Stimulated activated CD4-positive, alpha-beta T cell treated with anti-CD3 and anti-CD28 coated beads, Interleukin-2, amount 100 ng/mL, for 48 hours (primary cell): ENCODE measurements around the gene C11orf68.

ENCODE experiments used
- DNase-seq, 2 donors: peaks; one replicate each; pipeline ENCODE4 v3.0.0-alpha.2; 2020

C11orf68 gene

DNA sequence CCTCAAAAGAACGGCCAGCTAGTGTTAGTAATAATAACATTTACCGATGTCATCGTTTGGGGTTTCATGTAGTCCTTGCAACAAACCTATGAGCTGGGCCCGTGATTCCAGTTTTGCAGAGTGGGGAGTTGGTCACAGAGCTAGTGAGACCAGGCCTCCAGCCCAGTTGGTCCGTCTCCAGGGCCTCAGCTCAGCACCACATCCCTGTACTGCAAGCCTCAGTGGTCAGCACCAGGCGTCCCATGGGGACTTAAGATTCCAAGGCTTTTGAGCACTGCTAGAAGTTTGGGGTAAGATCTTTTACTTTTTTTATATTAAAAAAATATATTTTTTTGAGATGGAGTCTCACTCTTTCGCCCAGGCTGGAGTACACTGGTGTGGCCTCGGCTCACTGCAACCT is 25.3 kb upstream of the C11orf68 start:
- no peak for DNase-seq

DNA sequence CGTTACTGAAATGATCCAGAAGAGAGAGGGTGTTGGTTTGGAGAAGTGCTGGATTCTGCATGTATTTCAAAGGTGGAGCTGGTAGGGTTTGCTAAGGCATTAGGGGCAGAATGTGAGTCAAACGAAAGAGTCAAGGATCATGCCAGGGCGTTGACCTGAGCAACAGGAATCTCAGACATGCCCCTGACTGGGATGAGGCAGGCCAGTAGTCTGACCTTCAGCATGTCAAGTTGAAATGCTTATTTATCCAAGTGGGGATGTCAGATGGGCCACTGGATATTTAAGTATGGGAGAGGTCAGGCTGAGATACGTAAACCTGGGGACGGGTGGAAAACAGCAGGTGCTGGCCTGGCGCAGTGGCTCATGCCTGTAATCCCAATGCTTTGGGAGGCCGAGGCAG is 23.7 kb upstream of the C11orf68 start:
- no peak for DNase-seq

DNA sequence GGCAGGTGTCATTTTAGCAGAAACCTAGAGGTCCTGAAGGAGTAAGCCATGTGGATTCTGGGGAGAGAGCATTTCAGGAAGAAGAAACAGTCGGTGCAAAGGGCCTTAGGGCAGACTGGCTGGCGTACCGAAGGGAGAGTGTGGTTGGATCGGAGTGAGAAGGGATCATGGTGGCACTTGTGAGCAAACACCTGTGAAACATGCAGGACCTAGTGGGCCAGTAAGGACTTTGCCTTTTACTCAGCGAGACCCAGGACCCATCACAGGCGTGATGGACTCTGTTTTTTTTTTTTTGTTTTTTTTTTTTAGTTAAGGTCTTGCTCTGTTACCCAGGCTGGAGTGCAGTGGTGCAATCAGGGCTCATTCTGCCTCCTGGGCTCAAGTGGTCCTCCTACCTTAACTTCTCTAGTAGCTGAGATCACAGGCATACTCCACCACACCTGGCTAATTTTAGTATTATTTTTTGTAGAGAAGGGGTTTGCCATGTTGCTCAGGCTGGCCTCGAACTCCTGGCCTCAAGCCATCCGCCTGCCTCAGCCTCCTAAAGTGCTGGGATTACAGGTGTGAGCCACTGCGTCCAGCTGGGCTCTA is 23.0 kb upstream of the C11orf68 start:
- no peak for DNase-seq

DNA sequence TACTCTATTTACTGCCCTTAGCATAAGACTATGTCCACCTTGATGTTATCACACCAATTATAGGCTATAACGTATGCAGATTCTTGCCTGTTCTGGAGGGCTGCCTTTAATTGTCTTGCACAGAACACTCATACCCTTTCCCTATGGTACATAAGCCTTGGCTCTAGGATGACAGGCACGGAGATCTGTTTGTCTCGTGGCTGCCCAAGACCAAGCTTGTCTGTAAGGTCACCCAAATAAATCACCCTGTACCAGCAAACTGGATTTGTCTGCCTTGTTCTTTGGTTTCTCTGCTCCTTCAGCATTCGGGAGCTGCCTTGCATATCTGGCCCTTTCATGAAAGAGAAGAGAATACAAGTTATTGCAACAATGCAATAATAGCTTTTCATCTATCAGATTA is 18.9 kb upstream of the C11orf68 start:
- DNase-seq, result no peak

DNA sequence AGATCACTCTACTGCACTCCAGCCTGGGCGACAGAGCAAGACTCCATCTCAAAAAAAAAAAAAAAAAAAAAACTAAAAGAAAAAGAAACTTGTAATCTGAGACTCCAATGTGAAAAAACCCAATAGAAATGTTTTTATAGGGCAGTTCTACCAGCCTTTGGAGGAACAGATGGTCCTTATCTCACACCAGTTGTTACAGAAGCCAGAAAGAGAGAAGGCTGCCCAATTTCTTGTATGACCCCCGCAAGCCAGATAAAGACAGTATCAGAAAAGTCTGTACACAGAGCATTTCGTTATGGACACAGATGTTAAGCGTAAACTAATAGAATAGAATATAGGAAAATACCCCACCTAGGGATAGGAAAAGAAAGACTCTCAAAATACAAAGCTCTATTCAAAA is 15.2 kb upstream of the C11orf68 start:
- DNase-seq, result no peak

DNA sequence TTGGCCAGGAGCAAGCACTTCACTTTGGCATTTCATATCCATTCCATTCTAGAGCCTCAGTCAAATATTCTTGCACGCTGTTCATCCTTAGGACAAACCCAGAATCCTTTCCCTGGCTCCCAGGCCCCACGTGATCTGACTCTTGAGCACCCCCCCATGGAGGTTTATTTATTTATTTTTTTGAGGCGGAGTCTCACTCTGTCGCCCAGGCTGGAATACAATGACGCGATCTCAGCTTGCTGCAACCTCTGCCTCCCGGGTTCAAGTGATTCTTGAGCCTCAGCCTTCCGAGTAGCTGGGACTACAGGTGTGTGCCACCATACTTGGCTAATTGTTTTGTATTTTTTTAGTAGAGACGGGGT is 13.7 kb upstream of the C11orf68 start:
- no peak for DNase-seq

DNA sequence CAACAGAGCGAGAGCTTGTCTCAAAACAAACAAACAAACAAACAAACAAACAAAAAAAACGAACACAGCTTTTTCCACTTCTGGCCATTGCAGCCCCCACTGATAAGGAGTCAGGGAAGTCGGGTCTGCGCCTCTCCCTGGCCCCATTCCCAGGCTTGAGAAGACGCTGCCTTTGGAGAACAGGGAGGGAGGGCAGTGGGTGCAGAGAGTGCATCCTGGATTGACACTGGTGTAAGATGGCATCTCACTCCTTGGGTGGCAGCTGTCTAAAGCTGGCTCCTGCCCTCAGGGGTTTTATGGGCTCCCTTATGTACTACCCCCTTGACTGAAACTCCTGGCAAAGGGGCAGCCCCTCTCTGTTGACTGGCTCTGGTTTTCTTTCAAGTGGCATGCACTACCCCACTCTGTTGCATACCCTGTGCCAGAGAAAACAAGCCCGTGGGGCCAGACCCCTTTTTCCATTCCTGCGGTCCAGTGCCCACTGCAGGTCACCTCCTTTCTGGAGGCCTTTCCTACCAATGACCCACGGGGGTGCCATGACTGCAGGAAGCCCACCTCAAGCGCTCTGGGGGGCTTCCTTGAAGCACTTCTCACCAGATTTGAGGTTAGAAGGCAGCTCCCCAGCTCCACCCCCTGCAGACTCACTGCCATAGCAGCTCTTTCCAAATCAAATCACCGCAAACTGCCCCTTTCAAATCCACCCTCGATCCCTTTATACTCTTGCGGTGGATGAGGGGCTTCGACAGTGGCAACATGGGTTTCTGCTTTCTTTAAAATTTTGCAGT is 13.1 kb upstream of the C11orf68 start:
- DNase-seq, result no peak

DNA sequence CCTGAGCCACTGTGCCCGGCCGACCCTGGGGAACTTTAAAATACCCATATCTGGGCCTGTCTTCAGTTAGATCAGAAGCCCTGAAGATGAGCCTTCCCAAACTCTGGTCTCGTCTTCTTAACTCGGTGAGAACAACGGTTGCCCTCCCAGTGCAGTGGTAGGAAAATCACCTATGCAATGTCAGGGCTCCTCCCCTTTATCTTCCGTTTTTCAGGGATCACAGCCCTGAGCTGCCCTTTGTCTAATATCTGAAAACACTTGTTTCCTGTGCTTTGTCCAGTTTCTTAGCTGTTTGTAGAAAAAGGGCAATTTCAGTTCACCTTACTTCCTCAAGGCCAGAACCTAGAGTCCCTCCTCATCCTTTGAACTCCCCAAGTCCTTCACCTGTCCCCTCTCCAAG is 9.8 kb upstream of the C11orf68 start:
- DNase-seq, result no peak

DNA sequence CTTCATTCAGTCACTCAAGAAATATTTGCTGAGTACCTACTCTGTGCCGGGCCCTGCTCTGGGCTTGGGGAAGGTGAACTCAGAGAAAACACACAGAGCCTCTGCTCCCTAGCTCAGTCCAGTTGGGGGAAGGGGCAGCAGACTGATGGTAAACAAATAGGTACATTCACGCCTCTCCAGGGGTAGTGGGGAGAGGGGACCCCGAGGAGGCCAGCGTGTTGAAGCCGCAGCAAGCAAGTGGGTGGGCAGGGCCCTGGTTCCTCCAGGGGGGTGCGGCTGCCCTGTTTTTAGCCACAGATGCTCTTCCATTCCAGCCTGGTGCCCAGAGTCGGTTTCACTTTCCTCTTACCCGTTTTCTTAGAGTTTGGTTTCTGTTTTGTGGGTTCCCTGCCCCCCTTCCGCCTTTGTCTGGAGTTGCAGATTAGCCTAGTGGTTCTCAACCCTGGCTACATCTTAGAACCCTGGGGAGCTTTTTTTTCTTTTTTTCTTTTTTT is 9.1 kb upstream of the C11orf68 start:
- peak; percentile 42 to 59 for DNase-seq

DNA sequence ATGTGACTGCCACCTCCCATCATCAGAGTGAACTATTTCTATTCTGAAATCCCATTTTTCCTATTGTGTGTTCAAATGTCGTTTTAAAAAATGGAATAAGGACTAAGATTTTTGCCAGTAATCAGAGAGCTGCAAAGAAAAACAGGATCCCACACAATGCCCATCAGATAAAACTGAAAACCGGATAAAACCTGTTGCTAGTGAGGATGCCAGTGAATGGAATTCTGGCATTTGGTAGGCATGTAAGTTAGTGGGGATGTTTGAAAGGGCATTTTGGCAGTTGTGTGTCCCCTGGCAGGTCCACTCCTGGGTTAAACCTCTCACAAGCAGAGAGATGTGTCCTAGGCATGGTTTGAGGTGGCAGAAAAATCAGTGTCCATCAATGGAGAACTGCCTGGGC is 6.5 kb upstream of the C11orf68 start:
- DNase-seq, result no peak

DNA sequence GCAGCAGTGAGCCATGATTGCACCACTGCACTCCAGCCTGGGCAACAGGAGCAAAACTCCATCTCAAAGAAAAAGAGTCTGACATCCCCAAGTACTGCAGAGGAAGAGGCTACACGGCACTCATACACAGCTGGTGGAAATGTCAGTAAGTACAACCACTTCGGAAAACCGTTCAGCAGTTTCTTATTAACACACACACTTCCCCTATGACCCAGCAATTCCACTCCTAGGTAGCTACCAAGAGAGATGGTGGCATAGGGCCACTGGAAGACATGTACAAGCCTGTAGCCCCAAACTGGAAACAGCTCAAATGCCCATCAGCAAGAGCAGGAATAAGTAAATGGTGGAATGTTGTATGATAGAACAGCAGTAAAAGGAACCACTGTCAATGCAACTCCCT is 3.7 kb upstream of the C11orf68 start:
- DNase-seq, result no peak

DNA sequence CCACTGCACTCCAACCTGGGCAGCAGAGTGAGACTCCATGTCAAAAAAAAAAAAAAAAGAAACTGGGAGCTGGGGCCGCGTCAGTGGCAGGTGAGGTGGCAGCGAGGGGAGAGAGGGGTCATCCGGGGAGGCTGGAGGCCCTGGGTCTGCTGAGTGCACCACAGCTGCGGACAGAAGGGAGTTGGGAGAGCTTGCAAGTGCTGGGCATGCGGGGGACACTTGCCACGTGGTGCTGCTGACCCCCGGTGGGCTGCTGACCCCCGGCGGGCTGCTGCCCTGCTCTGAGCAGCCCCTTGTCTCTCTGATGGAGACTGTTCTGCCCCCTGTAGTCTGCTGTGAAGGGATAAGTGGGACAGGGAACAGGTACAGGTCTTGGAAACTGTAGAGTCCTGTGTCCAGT is 3.0 kb upstream of the C11orf68 start:
- DNase-seq, result no peak

DNA sequence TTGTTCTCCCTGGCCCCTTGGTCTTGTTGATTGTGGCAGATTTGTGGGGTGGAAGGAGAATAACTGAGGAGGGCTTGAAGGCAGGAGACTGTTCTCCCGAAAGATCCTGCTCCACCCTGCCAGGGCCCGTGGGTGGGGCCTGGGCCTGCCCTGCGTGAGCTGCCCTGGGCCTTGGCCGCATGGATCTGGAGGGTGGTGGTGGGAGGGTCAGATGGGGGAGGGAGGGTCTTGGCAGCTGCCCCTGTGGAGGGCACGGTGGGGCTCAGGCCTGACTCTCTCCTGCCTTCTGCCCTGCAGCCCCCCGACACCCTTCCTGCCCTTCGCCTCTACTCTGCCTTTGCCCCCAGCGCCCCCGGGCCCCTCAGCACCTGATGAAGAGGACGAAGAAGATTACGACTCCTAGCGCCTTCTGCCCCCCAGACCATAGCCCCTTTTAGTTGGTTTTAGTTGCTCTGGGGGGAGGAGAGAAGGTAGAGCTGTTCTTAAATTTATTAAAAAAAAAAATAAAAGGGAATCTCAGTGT is 2.2 kb upstream of the C11orf68 start:
- DNase-seq, result no peak

DNA sequence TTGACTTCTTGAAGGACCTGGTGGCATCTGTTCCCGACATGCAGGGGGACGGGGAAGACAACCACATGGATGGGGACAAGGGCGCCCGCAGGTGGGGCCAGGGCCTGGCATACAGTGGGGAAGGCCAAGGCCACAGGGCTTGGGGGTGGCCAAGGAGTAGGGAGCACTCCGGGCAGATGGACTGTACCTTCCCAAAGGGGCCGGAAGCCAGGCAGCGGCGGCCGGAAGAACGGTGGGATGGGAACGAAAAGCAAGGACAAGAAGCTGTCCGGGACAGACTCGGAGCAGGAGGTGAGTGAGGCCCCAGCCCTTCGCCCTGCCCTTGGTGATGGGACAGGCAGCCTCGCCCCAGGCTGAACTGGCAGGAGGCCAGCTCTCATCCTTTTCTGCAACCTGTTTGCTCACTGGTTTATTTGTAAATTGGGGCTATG is 1.5 kb upstream of the C11orf68 start:
- no peak for DNase-seq

DNA sequence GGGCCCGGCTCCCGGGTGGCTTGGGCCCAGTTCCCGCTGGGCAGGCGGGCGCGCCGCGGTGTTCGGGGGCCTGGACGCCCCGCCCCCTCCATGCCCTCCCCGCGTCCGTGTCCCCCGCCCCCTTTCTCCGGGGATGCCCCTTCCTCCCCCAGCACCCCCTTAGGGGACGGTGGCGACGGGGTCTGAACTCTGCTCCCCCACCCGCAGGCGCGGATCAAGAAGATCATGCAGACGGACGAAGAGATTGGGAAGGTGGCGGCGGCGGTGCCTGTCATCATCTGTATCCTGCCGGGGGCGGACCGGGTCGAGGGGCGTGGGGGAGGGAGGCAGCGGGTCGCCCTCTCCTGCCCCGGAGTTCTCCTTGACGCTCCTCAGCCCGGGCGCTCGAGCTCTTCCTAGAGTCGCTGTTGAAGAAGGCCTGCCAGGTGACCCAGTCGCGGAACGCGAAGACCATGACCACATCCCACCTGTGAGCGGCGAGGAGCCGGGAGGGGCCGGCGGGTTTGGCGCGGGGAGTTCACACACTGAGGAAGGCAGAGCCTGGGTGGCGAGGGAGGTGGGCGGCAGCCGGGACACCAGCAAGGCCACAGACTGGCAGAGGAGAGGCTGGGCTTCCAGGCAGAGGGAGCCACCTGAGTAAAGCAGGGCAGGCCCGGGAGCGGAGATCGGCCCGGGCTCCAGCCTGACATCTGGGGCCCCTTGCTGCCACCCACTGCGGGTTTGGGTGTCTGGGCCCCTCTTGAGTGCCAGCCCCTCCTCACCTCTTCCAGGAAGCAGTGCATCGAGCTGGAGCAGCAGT is 910 bp upstream of the C11orf68 start:
- peak in 1 of 2 donors; percentile 44 for DNase-seq

DNA sequence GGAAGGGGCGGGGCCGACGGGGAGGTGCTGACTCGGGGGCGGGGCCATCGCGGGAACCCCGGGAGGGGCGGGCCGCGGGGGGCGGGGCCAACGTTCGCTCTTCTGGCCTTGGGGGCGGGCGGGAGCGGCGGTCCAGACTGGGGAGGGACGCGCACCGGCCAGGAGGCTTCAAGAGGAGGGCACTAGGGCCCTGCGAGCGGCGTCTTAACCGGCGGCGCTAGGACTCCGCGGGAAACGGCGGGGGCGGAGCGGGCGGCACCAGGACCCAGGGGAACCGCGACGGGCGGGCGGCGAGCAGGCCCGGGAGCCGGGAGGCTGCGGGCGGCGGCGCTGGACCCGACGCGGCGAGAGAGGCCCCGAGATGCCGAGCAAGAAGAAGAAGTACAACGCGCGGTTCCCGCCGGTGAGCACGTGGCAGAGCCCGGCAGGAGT is 295 bp upstream of the C11orf68 start, which contains the start of gene DRAP1:
DRAP1 (plus strand) TSS at position 286 of the 432 bp plus-strand sequence; CDS start at position 362, 76 bp downstream.
- DNase-seq, result peak; percentile 99

DNA sequence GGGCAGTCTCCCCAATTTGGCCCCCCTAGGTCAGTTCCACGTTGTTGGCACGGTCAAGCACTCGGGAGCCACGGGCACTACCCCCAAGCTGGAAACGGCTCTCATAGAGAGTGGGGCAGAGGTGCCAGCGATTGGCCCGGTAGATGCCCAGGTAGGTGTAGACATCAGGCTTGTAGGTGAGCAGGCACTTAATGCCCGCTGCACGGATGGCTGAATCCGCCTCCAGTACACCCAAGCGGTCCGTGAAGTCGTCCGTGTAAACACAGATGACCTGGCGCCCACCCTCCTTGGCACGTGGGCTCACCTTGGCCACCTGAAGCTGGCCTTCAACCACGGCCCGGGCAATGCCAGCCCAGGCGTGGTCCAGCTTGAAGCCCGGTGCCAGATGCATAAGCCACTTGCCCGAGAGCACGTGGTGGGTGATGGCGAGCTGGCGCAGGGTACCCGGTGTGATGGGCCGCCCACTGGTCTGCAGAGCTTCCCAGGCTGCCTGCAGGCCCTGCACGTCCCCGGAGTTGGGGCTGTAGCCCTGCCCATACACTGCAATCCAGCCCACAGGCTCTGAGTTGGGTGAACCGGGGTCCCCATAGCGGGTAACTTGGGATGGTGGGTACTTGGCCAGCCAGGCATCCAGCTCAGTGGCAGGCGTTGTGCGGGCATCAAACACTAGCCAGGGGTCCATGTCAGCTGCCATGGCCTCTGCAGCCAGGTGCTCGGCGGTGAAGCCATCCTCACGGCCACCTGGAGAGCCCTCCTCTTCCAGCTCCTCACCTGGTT is 1.2 kb downstream of the C11orf68 start:
- no peak for DNase-seq

DNA sequence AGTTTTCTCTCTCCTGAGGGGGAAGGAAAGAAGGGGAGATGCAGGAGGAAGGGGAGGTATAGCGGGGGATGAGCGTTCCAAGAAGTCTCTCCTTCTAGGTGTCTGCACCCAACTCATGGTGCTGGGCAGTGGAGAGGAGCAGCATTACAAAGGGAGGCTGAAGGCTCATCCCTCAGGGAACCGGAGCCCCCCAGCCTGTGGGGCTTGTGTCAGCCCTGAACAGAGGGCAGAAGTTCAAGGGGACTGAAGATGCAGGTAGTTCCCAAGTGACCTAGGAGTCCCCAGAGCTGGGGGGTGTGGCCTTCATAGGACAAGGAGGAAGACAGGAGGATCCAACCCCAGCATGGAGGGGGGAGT is 1.8 kb downstream of the C11orf68 start:
- no peak for DNase-seq

DNA sequence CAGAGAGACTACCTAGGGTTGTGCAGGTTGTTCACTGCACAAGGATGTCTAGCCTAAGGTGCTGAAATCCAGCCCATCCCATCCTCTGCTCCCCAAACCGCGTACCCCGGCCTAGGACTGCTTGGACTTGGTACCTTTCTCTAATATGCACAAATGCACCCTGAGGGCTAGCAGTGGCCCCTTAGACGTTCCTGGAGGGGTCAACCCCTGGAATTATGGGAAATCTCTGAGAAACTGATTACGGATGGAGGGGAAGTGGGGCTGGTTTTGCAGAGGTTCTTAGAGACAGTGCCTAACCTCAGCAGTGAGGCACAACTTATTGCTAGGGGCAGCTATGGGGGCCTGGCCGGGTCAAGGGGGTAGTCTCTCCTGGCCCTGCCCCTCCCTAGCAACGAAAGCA is 2.5 kb downstream of the C11orf68 start:
- DNase-seq, result no peak

DNA sequence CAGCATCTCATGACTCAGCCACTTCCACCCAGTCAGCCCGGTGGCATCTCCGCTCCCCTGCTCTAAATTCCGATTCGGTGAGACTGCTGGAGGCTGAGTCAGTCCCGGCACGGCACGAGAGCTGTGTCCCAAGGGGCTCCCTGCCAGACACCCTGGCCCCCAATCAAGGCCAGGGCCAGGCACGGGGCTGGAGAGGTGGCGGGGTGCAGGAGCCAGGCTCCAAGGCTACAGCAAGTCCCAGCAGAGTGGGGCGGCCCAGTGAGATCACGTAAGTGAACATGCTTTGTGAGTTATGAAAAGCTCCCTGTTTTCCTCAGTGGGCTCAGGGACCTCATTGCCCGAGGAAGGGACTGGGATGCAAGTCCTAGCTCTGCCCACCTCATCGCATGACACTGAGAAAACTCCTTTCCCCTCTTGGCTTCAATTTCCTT is 3.0 kb downstream of the C11orf68 start:
- DNase-seq, result no peak

DNA sequence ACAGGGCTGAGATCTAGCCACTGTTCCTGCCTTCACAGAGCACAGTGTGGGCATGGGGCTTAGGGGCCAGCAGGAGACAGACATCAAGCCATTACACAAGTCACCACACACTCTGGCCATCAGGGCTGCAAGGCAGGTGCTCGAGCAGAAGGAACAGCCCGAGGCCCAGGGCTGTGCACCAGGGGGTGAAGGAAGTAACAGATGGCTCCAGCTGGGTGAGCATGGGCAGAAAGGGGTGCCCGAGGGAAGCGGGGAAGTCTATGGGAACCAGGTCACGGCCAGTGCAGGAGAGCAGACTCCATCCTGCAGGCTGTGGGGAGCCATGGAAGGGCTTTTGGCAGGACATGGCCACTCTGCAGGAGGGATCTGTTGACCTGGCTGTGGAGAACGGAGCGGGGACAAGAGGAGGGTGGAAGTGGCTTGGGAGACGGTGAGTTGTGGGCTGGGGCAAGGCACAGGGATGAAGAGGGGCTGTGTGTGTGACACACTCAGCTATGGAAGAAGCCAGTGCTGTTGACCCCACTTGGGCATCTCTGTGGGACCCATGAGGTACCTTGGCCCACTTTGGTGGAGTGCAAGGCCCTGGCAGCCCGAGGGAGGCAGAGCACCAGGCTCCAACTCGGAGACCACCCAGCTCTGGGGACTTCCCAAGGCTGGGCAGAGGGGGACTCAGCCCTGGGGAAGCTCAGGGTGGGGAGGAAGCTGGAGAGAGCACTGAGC is 3.6 kb downstream of the C11orf68 start:
- DNase-seq, result no peak

DNA sequence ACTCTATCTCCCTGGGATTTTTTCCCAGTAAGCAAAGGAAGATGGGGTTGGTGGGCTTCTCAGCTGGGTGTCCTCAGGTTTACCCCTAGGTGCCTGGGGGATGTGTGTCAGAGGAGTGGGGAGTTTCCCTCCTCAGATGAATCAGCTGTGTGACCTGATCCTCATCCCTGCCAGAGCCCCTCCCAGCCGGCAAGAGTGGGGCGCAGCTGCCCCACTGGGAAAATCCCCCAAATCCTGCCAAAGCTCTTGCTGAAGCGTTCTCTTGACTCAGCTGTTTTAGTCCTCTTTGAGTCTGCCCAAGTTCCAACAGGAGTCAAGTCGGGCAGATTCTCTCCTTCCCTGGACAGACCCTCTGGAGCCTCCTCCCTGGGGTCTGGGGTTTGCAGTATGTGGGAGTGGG is 6.0 kb downstream of the C11orf68 start:
- DNase-seq, result no peak
